ENCODE results near the gene PSMG4. TPM values are rescaled to one million over a fixed set of nuclear protein-coding genes. Genes with fewer than 3 reads are reported as not detected.

The PSMG4 gene
- total RNA-seq, 1 experiment from 2014 or later: 40.0 TPM

DNA sequence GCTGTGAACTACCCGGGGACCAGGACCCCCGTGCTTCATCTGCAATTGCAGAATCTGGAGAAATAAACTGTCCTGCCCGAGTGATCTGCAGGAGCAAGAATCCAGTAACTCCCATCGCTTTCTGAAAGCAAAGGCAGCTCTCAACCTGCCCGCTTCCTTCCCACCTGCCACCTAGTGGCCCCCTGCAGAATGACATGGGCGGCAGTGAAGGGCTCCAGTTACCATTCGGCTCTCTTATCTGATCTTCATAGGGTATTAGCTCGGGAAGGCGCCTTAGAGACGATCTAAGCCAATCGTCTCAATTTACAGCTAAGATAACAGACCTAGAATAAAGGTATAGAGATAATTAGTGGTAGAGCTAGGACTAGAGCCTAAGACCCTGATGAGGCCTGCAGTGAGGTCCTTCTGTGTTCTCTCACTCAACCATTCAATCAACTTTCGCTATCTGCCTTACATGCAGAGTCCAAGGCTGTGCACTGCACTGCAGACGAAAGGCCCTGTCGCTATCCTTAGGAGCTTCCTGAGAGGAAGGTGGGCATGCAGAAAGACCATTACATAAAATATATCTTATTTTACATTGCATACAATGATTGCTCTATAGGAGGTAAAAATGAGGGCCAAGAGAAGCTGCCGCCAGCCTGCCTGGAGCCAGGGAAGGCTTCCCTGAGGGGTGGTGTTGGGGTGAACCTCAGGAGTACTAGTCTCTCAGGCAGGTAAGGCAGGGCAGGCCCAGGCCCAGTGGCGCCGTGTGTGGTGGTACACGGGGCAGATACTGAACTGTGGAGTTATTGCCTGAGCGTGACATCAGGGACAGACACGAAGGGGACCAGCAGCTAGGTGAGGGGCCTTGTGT is 7.1 kb upstream of the PSMG4 start:
- Mint-ChIP-seq H3K9me3 (ENCODE audit: unreplicated experiment) (no peaks in the 10 kb centered on the region), H3K27ac (ENCODE audit: low read depth, unreplicated experiment) (peak overlapping the region; percentile 54), H3K4me3 (ENCODE audit: unreplicated experiment) (peak overlapping the region; percentile 43), H3K36me3 (ENCODE audit: insufficient read depth, unreplicated experiment) (no peaks in the 10 kb centered on the region), H3K4me1 (ENCODE audit: insufficient read depth, unreplicated experiment) (peaks cover 24% of the 10 kb centered on the region), H3K27me3 (ENCODE audit: insufficient read depth, unreplicated experiment) (no peaks in the 10 kb centered on the region)
- TF ChIP-seq, protein P1, sequence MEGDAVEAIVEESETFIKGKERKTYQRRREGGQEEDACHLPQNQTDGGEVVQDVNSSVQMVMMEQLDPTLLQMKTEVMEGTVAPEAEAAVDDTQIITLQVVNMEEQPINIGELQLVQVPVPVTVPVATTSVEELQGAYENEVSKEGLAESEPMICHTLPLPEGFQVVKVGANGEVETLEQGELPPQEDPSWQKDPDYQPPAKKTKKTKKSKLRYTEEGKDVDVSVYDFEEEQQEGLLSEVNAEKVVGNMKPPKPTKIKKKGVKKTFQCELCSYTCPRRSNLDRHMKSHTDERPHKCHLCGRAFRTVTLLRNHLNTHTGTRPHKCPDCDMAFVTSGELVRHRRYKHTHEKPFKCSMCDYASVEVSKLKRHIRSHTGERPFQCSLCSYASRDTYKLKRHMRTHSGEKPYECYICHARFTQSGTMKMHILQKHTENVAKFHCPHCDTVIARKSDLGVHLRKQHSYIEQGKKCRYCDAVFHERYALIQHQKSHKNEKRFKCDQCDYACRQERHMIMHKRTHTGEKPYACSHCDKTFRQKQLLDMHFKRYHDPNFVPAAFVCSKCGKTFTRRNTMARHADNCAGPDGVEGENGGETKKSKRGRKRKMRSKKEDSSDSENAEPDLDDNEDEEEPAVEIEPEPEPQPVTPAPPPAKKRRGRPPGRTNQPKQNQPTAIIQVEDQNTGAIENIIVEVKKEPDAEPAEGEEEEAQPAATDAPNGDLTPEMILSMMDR (IDR thresholded peaks at IDR 0.05; ENCODE audit: unreplicated experiment): peak; percentile 84
- POLR2A ChIA-PET: interaction anchor here (0.5 to 3.2 kb wide), 21 partner anchors 8 to 262 kb away, joined by 3 to 34 read pairs (median 3); partner anchors contain the start of genes BPHL, NQO2, RIPK1 and TUBB2A
- DNase-seq (ENCODE audit: unreplicated experiment): peak; percentile 84
- CTCF ChIA-PET: interaction anchor here (0.5 to 5.4 kb wide), 40 partner anchors 8 to 861 kb away, joined by 3 to 64 read pairs (median 4); no protein-coding TSS in a partner anchor
- intact Hi-C loops (cut with micrococcal nuclease): loop anchor here (1.0 to 5.0 kb wide), 4 partner anchors 42 to 253 kb away; partner anchors contain the start of genes NQO2 and TUBB2A
- no TSS peak for BruUV-seq (replicated peaks)

DNA sequence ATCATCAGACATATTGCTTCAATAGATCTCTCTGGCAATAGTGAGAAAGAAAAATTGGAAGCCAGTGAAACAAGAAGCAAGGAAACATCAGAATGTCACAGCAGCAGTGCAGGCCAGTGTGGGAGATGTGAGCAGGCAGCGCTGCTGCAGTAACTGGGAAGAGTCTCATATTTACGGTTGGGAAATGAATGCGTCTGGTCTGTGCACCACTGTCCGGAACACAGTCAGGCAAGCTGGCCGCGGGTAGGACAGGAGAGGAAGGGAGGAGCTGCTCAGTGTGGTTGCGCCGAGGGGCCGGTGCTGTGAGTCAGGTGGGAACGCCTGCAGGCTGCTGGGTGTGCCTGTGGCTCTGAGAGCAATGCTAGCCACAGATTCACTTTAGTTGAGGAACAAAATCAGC is 6.4 kb upstream of the PSMG4 start:
- H3K27me3 Mint-ChIP-seq (ENCODE audit: insufficient read depth, unreplicated experiment): no peaks in the 10 kb centered on the region
- H3K9me3 Mint-ChIP-seq (ENCODE audit: unreplicated experiment): no peaks in the 10 kb centered on the region
- H3K27ac Mint-ChIP-seq (ENCODE audit: low read depth, unreplicated experiment): peak overlapping the region; percentile 54
- no peaks in the 10 kb centered on the region for H3K36me3 Mint-ChIP-seq (ENCODE audit: insufficient read depth, unreplicated experiment)
- DNase-seq (ENCODE audit: unreplicated experiment): peak; percentile 91
- ChIA-PET POLR2A (interaction anchor here (0.5 to 3.2 kb wide), 21 partner anchors 9 to 751 kb away, joined by 3 to 34 read pairs (median 3); partner anchors contain the start of genes BPHL, NQO2, RIPK1 and TUBB2A), CTCF (interaction anchor here (0.9 to 5.4 kb wide), 20 partner anchors 8 to 202 kb away, joined by 3 to 64 read pairs (median 4); no protein-coding TSS in a partner anchor)
- H3K4me3 Mint-ChIP-seq (ENCODE audit: unreplicated experiment): peak overlapping the region; percentile 43
- no TSS peak for BruUV-seq (replicated peaks)
- intact Hi-C loops (cut with micrococcal nuclease): loop anchor here (1.0 to 5.0 kb wide), 3 partner anchors 43 to 254 kb away; partner anchors contain the start of genes NQO2 and TUBB2A
- TF ChIP-seq, protein P1 (IDR thresholded peaks at IDR 0.05; ENCODE audit: unreplicated experiment): no peak
- peaks cover 24% of the 10 kb centered on the region for H3K4me1 Mint-ChIP-seq (ENCODE audit: insufficient read depth, unreplicated experiment)

DNA sequence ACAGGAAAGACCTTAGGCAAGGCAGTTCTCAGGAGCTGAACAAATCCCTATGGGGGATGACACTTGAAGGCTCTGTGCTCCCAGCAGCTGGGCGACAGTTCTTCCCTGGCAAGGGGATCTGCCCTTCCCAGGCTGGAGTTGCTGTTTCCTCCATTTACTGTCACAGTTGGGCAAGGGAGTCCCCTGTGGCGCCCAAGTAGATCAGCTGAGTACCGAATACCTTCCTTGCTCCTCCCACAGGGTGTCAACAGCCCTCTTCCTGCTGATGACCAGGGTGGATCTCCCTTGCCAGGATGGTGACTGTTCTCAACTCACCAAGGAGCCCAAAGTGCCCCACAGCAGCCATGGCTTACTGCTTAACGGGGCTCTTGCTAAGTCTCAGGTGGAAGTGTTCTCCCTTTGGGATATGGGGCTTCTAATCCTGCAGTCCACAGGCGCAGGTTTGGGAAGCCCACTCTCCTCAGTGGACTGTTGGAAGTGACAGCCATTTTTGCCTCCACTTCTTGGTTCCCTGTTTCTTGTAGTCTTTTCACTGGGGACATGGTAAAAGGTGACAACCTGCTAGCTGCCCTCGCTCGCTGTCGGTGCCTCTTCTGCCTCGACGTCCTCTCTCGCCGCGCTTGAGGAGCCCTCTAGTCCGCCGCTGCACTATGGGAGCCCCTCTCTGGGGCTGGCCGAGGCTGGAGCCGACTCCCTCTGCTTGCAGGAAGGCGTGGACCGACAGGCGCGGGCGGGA is 5.7 kb upstream of the PSMG4 start:
- POLR2A ChIA-PET: interaction anchor here (0.5 to 3.2 kb wide), 17 partner anchors 8 to 751 kb away, joined by 3 to 34 read pairs (median 3); partner anchors contain the start of genes NQO2, RIPK1 and TUBB2A
- intact Hi-C loops (cut with micrococcal nuclease): loop anchor here (1.0 to 5.0 kb wide), 3 partner anchors 44 to 254 kb away; partner anchors contain the start of genes NQO2 and TUBB2A

More for the DNA sequence above, 5.7 kb upstream of the PSMG4 start:
- Mint-ChIP-seq H3K4me1 (ENCODE audit: insufficient read depth, unreplicated experiment) (peaks cover 24% of the 10 kb centered on the region), H3K9me3 (ENCODE audit: unreplicated experiment) (no peaks in the 10 kb centered on the region), H3K4me3 (ENCODE audit: unreplicated experiment) (peak overlapping the region; percentile 43), H3K36me3 (ENCODE audit: insufficient read depth, unreplicated experiment) (no peaks in the 10 kb centered on the region), H3K27me3 (ENCODE audit: insufficient read depth, unreplicated experiment) (no peaks in the 10 kb centered on the region), H3K27ac (ENCODE audit: low read depth, unreplicated experiment) (peak overlapping the region; percentile 54)
- CTCF ChIA-PET: interaction anchor here (0.7 to 5.4 kb wide), 7 partner anchors 7 to 128 kb away, joined by 3 to 64 read pairs (median 8); no protein-coding TSS in a partner anchor
- DNase-seq (ENCODE audit: unreplicated experiment): no peak
- TF ChIP-seq, protein P1 (IDR thresholded peaks at IDR 0.05; ENCODE audit: unreplicated experiment): no peak
- BruUV-seq (replicated peaks): no TSS peak
